Stomach (tissue), 4 donors: ENCODE results near the gene SH3RF3.

Experiments
- EP300 ChIP-seq: sonication (generic); formaldehyde crosslinking; IDR thresholded peaks from one replicate; pipeline ENCODE4 v1.6.1; 2017; ENCODE audit warnings: antibody characterized with exemption
- POLR2A ChIP-seq, 4 donors: fragments of 450-650 bp; IDR thresholded peaks; one replicate each; pipeline ENCODE4 v1.6.1; 2016; ENCODE audit warnings: antibody characterized with exemption in 4 of 4, control low read depth in 2 of 4, mild to moderate bottlenecking in 1 of 4, moderate library complexity in 1 of 4
- TF ChIP-seq, protein P1 (sequence below), 7 experiments: fragments of 450-650 bp in 4 of 7; fragments of 200-600 bp in 3 of 7; sonication (generic) in 3 of 7; IDR thresholded peaks; one replicate each; pipeline ENCODE4 v1.5.1; 2016 to 2019; ENCODE audit warnings: antibody characterized with exemption in 7 of 7, control low read depth in 2 of 7, mild to moderate bottlenecking in 1 of 7

- TF ChIP-seq, protein P1, sequence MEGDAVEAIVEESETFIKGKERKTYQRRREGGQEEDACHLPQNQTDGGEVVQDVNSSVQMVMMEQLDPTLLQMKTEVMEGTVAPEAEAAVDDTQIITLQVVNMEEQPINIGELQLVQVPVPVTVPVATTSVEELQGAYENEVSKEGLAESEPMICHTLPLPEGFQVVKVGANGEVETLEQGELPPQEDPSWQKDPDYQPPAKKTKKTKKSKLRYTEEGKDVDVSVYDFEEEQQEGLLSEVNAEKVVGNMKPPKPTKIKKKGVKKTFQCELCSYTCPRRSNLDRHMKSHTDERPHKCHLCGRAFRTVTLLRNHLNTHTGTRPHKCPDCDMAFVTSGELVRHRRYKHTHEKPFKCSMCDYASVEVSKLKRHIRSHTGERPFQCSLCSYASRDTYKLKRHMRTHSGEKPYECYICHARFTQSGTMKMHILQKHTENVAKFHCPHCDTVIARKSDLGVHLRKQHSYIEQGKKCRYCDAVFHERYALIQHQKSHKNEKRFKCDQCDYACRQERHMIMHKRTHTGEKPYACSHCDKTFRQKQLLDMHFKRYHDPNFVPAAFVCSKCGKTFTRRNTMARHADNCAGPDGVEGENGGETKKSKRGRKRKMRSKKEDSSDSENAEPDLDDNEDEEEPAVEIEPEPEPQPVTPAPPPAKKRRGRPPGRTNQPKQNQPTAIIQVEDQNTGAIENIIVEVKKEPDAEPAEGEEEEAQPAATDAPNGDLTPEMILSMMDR (IDR thresholded peaks at IDR 0.05), result no peak
- TF ChIP-seq POLR2A (IDR thresholded peaks at IDR 0.05) (no peak), EP300 (no peak)
Measured at GRCh38 chr2:109346601-109347228, 217.7 kb downstream of the SH3RF3 start.
